ENCODE measurements around the gene DIS3L2. TPM values are rescaled to one million over a fixed set of nuclear protein-coding genes. Genes with fewer than 3 reads are reported as not detected.

DIS3L2 gene
- total RNA-seq, 1 donor from 2014 or later = 20.6 TPM

DNA sequence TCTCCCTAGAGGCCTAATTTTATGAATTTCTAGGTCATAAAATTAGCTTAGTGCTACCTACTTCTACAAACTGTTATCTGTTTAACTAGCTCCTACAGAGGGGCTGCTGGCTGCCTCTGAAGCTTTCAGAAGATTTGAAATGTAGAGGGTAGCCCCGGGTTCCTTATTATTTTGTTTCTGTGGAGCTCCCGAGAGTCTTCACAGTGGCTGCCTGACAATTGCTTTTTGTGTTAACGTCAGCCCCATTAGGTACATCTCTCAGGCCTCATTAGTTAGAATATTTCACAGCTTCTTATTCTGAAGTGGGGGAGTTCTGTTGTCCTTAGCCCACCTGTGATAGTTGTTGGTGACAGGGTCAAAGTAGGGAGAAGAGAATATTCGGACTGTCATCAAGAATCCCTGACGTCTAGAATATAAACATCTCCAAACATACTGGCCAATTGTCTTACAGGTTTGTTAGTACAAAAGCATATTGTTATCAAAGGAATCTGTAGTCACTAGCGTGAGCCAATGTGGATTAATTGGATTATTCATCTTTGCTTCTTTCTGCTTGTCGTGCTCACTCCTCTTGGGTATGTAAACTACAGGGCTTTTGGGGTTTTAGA lies 77.5 kb downstream of the DIS3L2 start:
- H3K27me3 ChIP-seq = no peaks in the 10 kb centered on the region
- no peaks in the 10 kb centered on the region for H3K4me1 ChIP-seq
- H3K36me3 ChIP-seq = peaks cover 0 to 12% of the 10 kb centered on the region in 2 donors
- no peak for TF ChIP-seq CTCF (IDR thresholded peaks at IDR 0.05)
- intact Hi-C loops (cut with DNase I) = no loop called here
- no peak overlapping the region for H3K4me3 ChIP-seq
- DNase-seq (ENCODE audit: low spot score in 2 of 2) = no peak
- H3K27ac ChIP-seq = no peak overlapping the region
- peaks cover 0 to 7% of the 10 kb centered on the region in 2 donors for H3K9me3 ChIP-seq

- DNase-seq (ENCODE audit: low spot score in 2 of 2) = no peak
- Histone ChIP-seq H3K27ac (no peak overlapping the region), H3K4me3 (no peak overlapping the region), H3K4me1 (no peaks in the 10 kb centered on the region), H3K36me3 (no peaks in the 10 kb centered on the region), H3K27me3 (no peaks in the 10 kb centered on the region), H3K9me3 (no peaks in the 10 kb centered on the region)
- TF ChIP-seq CTCF (IDR thresholded peaks at IDR 0.05) = no peak
- intact Hi-C loops (cut with DNase I) = no loop called here
Observed at GRCh38 chr2:232042911-232043574, 81.5 kb downstream of the DIS3L2 start.

DNA sequence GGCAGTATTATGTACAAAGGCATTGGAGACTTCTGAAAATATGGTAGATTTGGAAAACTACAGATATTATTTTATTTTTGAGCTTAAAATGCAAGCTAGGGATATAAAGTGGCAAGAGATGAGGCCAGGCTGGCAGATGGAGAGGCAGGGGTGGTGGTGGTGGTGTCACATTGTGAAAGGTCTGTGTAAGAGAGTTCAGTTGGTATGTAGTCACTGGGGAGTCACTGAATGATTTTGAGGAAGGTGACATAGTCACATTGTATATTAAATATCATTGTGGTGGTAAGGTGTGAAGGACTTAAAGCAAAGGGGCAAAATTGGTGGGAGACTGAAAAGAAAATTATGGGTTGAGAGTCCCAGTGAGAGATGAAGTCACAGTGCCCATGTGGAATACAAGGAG lies 82.5 kb downstream of the DIS3L2 start:
- H3K27me3 ChIP-seq = no peaks in the 10 kb centered on the region
- no peaks in the 10 kb centered on the region for H3K9me3 ChIP-seq
- no peak overlapping the region for H3K4me3 ChIP-seq
- TF ChIP-seq CTCF (IDR thresholded peaks at IDR 0.05) = no peak
- H3K27ac ChIP-seq = no peak overlapping the region
- no peaks in the 10 kb centered on the region for H3K4me1 ChIP-seq
- no peak for DNase-seq (ENCODE audit: low spot score in 2 of 2)
- H3K36me3 ChIP-seq = no peaks in the 10 kb centered on the region
- intact Hi-C loops (cut with DNase I) = no loop called here

- no peaks in the 10 kb centered on the region for H3K9me3 ChIP-seq
- H3K4me3 ChIP-seq = no peak overlapping the region
- H3K27me3 ChIP-seq = no peaks in the 10 kb centered on the region
- no peak overlapping the region for H3K27ac ChIP-seq
- H3K4me1 ChIP-seq = no peaks in the 10 kb centered on the region
- no peak for TF ChIP-seq CTCF (IDR thresholded peaks at IDR 0.05)
- no peak for DNase-seq (ENCODE audit: low spot score in 2 of 2)
- no peaks in the 10 kb centered on the region for H3K36me3 ChIP-seq
- intact Hi-C loops (cut with DNase I) = no loop called here
Observed at GRCh38 chr2:232049350-232049749, 87.8 kb downstream of the DIS3L2 start.

DNA sequence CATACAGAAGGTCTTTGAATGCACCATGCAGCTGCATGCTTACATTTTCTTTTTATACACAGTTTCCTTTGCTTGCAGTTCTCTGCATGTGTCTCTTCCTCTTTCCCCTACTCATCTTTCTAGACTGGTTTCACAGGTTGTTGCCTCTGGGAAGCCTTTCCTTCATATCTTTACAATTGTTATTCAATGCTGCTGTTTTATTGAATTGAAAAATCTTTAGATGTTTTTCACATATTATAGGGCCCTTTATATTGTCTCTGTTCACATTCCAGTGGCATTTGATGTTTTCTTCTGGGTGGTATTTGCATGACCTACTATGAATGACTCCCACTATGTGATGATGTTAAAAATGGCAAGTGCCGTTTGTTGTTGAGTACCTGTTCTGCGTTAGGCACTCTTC lies 91.1 kb downstream of the DIS3L2 start:
- Histone ChIP-seq H3K4me1 (no peaks in the 10 kb centered on the region), H3K4me3 (no peak overlapping the region), H3K27me3 (no peaks in the 10 kb centered on the region), H3K36me3 (no peaks in the 10 kb centered on the region), H3K9me3 (no peaks in the 10 kb centered on the region), H3K27ac (no peak overlapping the region)
- no peak for TF ChIP-seq CTCF (IDR thresholded peaks at IDR 0.05)
- intact Hi-C loops (cut with DNase I) = no loop called here
- no peak for DNase-seq (ENCODE audit: low spot score in 2 of 2)

Data from ascending aorta (tissue), 2 donors.